ENCODE results near the gene DCAF4.

DNA sequence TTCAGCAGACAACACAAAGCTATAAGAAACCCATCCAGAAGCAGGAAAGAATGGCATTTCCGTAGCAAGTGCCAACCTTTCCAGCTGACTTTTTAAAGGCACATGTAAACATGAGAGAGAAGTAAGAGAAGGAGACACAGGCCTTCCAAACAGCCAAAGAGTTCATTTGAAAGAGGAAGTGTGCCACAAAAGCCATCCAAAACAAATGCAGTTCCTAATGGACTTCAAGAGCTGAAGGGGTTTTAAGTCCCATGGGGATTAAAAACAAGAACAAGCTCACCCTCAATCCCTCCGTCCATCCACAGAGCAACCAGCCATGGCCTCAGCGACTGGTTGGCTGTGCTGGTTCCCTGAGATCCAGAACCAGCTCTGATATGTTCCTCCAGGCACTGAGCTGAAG lies 27.8 kb upstream of the DCAF4 start:
- TF ChIP-seq ZNF565 (CRISPR knock-in tag; conservative IDR thresholded peaks at IDR 0.05; ENCODE audit: low read depth) (no peak), ARNTL (CRISPR knock-in tag; IDR thresholded peaks at IDR 0.05; ENCODE audit: borderline replicate concordance, low read depth) (no peak), ESRRG (CRISPR knock-in tag; IDR thresholded peaks at IDR 0.05) (no peak), PPARA (CRISPR knock-in tag; IDR thresholded peaks at IDR 0.05; ENCODE audit: borderline replicate concordance) (no peak), CSDC2 (CRISPR knock-in tag; IDR thresholded peaks at IDR 0.05) (no peak), TOX (CRISPR knock-in tag; IDR thresholded peaks at IDR 0.05; ENCODE audit: borderline replicate concordance) (no peak), ZNF8 (CRISPR knock-in tag; IDR thresholded peaks at IDR 0.05) (no peak), TCF4 (CRISPR knock-in tag; IDR thresholded peaks at IDR 0.05; ENCODE audit: borderline replicate concordance) (no peak), ZFP30 (CRISPR knock-in tag; IDR thresholded peaks at IDR 0.05) (no peak), ISL1 (CRISPR knock-in tag; IDR thresholded peaks at IDR 0.05) (no peak)
- TF ChIP-seq, protein P1, sequence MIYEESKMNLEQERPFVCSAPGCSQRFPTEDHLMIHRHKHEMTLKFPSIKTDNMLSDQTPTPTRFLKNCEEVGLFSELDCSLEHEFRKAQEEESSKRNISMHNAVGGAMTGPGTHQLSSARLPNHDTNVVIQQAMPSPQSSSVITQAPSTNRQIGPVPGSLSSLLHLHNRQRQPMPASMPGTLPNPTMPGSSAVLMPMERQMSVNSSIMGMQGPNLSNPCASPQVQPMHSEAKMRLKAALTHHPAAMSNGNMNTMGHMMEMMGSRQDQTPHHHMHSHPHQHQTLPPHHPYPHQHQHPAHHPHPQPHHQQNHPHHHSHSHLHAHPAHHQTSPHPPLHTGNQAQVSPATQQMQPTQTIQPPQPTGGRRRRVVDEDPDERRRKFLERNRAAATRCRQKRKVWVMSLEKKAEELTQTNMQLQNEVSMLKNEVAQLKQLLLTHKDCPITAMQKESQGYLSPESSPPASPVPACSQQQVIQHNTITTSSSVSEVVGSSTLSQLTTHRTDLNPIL (CRISPR knock-in tag; IDR thresholded peaks at IDR 0.05; ENCODE audit: low read depth), result no peak
- TF ChIP-seq, protein P2, sequence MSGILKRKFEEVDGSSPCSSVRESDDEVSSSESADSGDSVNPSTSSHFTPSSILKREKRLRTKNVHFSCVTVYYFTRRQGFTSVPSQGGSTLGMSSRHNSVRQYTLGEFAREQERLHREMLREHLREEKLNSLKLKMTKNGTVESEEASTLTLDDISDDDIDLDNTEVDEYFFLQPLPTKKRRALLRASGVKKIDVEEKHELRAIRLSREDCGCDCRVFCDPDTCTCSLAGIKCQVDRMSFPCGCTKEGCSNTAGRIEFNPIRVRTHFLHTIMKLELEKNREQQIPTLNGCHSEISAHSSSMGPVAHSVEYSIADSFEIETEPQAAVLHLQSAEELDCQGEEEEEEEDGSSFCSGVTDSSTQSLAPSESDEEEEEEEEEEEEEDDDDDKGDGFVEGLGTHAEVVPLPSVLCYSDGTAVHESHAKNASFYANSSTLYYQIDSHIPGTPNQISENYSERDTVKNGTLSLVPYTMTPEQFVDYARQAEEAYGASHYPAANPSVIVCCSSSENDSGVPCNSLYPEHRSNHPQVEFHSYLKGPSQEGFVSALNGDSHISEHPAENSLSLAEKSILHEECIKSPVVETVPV (CRISPR knock-in tag; IDR thresholded peaks at IDR 0.05), result no peak
- TF ChIP-seq, protein P3, sequence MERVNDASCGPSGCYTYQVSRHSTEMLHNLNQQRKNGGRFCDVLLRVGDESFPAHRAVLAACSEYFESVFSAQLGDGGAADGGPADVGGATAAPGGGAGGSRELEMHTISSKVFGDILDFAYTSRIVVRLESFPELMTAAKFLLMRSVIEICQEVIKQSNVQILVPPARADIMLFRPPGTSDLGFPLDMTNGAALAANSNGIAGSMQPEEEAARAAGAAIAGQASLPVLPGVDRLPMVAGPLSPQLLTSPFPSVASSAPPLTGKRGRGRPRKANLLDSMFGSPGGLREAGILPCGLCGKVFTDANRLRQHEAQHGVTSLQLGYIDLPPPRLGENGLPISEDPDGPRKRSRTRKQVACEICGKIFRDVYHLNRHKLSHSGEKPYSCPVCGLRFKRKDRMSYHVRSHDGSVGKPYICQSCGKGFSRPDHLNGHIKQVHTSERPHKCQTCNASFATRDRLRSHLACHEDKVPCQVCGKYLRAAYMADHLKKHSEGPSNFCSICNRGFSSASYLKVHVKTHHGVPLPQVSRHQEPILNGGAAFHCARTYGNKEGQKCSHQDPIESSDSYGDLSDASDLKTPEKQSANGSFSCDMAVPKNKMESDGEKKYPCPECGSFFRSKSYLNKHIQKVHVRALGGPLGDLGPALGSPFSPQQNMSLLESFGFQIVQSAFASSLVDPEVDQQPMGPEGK (CRISPR knock-in tag; IDR thresholded peaks at IDR 0.05; ENCODE audit: borderline replicate concordance), result no peak
- TF ChIP-seq, protein P4, sequence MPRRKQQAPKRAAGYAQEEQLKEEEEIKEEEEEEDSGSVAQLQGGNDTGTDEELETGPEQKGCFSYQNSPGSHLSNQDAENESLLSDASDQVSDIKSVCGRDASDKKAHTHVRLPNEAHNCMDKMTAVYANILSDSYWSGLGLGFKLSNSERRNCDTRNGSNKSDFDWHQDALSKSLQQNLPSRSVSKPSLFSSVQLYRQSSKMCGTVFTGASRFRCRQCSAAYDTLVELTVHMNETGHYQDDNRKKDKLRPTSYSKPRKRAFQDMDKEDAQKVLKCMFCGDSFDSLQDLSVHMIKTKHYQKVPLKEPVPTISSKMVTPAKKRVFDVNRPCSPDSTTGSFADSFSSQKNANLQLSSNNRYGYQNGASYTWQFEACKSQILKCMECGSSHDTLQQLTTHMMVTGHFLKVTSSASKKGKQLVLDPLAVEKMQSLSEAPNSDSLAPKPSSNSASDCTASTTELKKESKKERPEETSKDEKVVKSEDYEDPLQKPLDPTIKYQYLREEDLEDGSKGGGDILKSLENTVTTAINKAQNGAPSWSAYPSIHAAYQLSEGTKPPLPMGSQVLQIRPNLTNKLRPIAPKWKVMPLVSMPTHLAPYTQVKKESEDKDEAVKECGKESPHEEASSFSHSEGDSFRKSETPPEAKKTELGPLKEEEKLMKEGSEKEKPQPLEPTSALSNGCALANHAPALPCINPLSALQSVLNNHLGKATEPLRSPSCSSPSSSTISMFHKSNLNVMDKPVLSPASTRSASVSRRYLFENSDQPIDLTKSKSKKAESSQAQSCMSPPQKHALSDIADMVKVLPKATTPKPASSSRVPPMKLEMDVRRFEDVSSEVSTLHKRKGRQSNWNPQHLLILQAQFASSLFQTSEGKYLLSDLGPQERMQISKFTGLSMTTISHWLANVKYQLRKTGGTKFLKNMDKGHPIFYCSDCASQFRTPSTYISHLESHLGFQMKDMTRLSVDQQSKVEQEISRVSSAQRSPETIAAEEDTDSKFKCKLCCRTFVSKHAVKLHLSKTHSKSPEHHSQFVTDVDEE (CRISPR knock-in tag; IDR thresholded peaks at IDR 0.05), result no peak
